Urothelium cell line (cell line): ENCODE results near the gene TIMELESS.
"Not testable (repeated sequence)": the region's sequence is repeated elsewhere in the genome, so short reads cannot be mapped to it uniquely, and the experiment has no call there.

Experiments used
- DNase-seq: peaks from one replicate; pipeline ENCODE4 v3.0.0; 2011; ENCODE audit warnings: low spot score, mixed read lengths
- FAIRE-seq: peaks from 2 replicates; lab custom pipeline; 2011; peaks lifted over from hg19 to GRCh38; lab: Jason Lieb, UNC

TIMELESS gene

GRCh38 chr12:56469007-56469930 is 20.0 kb upstream of the TIMELESS start:
- peak; percentile 31 for DNase-seq
- FAIRE-seq = no peak

GRCh38 chr12:56468216-56469006 is 19.2 kb upstream of the TIMELESS start, which contains the start of gene SPRYD4:
Gene SPRYD4 (plus strand): TSS chr12:56468578. CDS start chr12:56468592, 14 bp downstream.
- FAIRE-seq (no peak), DNase-seq (peak; percentile 96)

- FAIRE-seq = no peak
These were observed 13.3 kb upstream of the TIMELESS start for GRCh38 chr12:56462565-56462964.

GRCh38 chr12:56461235-56462159 is 12.3 kb upstream of the TIMELESS start:
- FAIRE-seq (no peak), DNase-seq (peak; percentile 27)

More at GRCh38 chr12:56462565-56462964, 13.3 kb upstream of the TIMELESS start:
- DNase-seq = no peak

GRCh38 chr12:56457817-56458216 is 8.6 kb upstream of the TIMELESS start:
- FAIRE-seq = no peak
- DNase-seq = no peak

GRCh38 chr12:56454557-56454956 is 5.3 kb upstream of the TIMELESS start, which contains the start of gene MIP:
Gene MIP (minus strand): TSS chr12:56454657. CDS start chr12:56454613, 44 bp downstream.
- no peak for DNase-seq
- no peak for FAIRE-seq

- DNase-seq = no peak
- FAIRE-seq = no peak
These were observed 1.9 kb upstream of the TIMELESS start for GRCh38 chr12:56451147-56451546.

- FAIRE-seq (no peak), DNase-seq (no peak)
These were observed 1.0 kb upstream of the TIMELESS start for GRCh38 chr12:56450241-56450640.

GRCh38 chr12:56449622-56449984 is 377 bp upstream of the TIMELESS start:
- DNase-seq (no peak), FAIRE-seq (no peak)

- not testable (repeated sequence) for DNase-seq, FAIRE-seq
These were observed 6.0 kb downstream of the TIMELESS start for GRCh38 chr12:56443208-56443607.

GRCh38 chr12:56437430-56438176 is 11.6 kb downstream of the TIMELESS start:
- DNase-seq (no peak), FAIRE-seq (no peak)

- no peak for FAIRE-seq
These were observed 14.4 kb downstream of the TIMELESS start for GRCh38 chr12:56434828-56435227.

GRCh38 chr12:56431850-56432249 is 17.4 kb downstream of the TIMELESS start:
- DNase-seq = no peak
- FAIRE-seq = no peak

More at GRCh38 chr12:56434828-56435227, 14.4 kb downstream of the TIMELESS start:
- no peak for DNase-seq

GRCh38 chr12:56431288-56431687 is 17.9 kb downstream of the TIMELESS start:
- FAIRE-seq = no peak
- DNase-seq = no peak

GRCh38 chr12:56425940-56426438 is 23.2 kb downstream of the TIMELESS start:
- DNase-seq = no peak
- FAIRE-seq = no peak

- no peak for FAIRE-seq
These were observed 24.0 kb downstream of the TIMELESS start for GRCh38 chr12:56425193-56425592.

GRCh38 chr12:56420411-56420810 is 28.8 kb downstream of the TIMELESS start:
- DNase-seq (no peak), FAIRE-seq (no peak)

More at GRCh38 chr12:56425193-56425592, 24.0 kb downstream of the TIMELESS start:
- DNase-seq = no peak

- FAIRE-seq (no peak), DNase-seq (no peak)
These were observed 31.5 kb downstream of the TIMELESS start for GRCh38 chr12:56417739-56418138.

GRCh38 chr12:56414401-56414800 is 34.8 kb downstream of the TIMELESS start:
- DNase-seq = no peak
- no peak for FAIRE-seq
